Peyer's patch (tissue), 4 donors: Measurements from ENCODE around the gene ANKS6. TPM values are rescaled to one million over a fixed set of nuclear protein-coding genes. Genes with fewer than 3 reads are reported as not detected.

Experiments
- DNase-seq, 3 donors: peaks; one replicate each; pipeline ENCODE4 v3.0.0-alpha.2; 2017 to 2019
- H3K27ac ChIP-seq, 4 donors: fragments of 200-600 bp; sonication (generic); one replicate each; pipeline ENCODE4 v1.5.1; 2016 to 2019
- H3K27me3 ChIP-seq, 2 donors: fragments of 200-600 bp; sonication (generic); one replicate each; pipeline ENCODE4 v1.5.1; 2019
- H3K36me3 ChIP-seq, 3 donors: fragments of 200-600 bp; sonication (generic); one replicate each; pipeline ENCODE4 v1.5.1; 2016 to 2019
- H3K4me1 ChIP-seq, 4 donors: fragments of 200-600 bp; sonication (generic); one replicate each; pipeline ENCODE4 v1.5.1; 2016 to 2019
- H3K4me3 ChIP-seq, 4 donors: fragments of 200-600 bp; sonication (generic); 1 replicate in 3 of 4; 2 replicates in 1 of 4; pipeline ENCODE4 v1.5.1; 2016 to 2019; ENCODE audit warnings: mild to moderate bottlenecking in 1 of 4
- H3K9me3 ChIP-seq, 4 donors: fragments of 200-600 bp; sonication (generic); one replicate each; pipeline ENCODE4 v1.5.1; 2016 to 2019; ENCODE audit warnings: mild to moderate bottlenecking in 1 of 4
- POLR2A ChIP-seq, 2 donors: fragments of 450-650 bp; IDR thresholded peaks; one replicate each; pipeline ENCODE4 v1.5.1; 2017; ENCODE audit warnings: antibody characterized with exemption in 2 of 2, mild to moderate bottlenecking in 2 of 2, moderate library complexity in 2 of 2
- total RNA-seq, 4 donors: library from RNA; depleted of rRNA; stranded (reverse); fragments of >200 nt; gene quantifications; one replicate each; pipeline ENCODE4 v1.1.0, GENCODE V29; 2016
- TF ChIP-seq, protein P1 (sequence below), 6 experiments: fragments of 450-650 bp in 4 of 6; fragments of 200-600 bp in 2 of 6; sonication (generic) in 1 of 6; IDR thresholded peaks; one replicate each; pipeline ENCODE4 v1.5.1; 2017 to 2019; ENCODE audit warnings: antibody characterized with exemption in 6 of 6, mild to moderate bottlenecking in 3 of 6, moderate library complexity in 1 of 6

The ANKS6 gene
- total RNA-seq, 4 donors from 2014 or later: 39.8 to 79.6 (median 54.6) TPM

GRCh38 chr9:98724810-98725530, 71.4 kb downstream of the ANKS6 start:
- no peak for DNase-seq
- TF ChIP-seq, protein P1, sequence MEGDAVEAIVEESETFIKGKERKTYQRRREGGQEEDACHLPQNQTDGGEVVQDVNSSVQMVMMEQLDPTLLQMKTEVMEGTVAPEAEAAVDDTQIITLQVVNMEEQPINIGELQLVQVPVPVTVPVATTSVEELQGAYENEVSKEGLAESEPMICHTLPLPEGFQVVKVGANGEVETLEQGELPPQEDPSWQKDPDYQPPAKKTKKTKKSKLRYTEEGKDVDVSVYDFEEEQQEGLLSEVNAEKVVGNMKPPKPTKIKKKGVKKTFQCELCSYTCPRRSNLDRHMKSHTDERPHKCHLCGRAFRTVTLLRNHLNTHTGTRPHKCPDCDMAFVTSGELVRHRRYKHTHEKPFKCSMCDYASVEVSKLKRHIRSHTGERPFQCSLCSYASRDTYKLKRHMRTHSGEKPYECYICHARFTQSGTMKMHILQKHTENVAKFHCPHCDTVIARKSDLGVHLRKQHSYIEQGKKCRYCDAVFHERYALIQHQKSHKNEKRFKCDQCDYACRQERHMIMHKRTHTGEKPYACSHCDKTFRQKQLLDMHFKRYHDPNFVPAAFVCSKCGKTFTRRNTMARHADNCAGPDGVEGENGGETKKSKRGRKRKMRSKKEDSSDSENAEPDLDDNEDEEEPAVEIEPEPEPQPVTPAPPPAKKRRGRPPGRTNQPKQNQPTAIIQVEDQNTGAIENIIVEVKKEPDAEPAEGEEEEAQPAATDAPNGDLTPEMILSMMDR (IDR thresholded peaks at IDR 0.05): no peak
- no peak for TF ChIP-seq POLR2A (IDR thresholded peaks at IDR 0.05)
- Histone ChIP-seq H3K36me3 (no peaks in the 10 kb centered on the region), H3K4me1 (no peaks in the 10 kb centered on the region), H3K27me3 (no peaks in the 10 kb centered on the region), H3K9me3 (no peaks in the 10 kb centered on the region), H3K4me3 (no peak overlapping the region), H3K27ac (no peak overlapping the region)

GRCh38 chr9:98721643-98722042, 74.7 kb downstream of the ANKS6 start:
- Histone ChIP-seq H3K9me3 (no peaks in the 10 kb centered on the region), H3K4me3 (no peak overlapping the region), H3K36me3 (no peaks in the 10 kb centered on the region), H3K27ac (no peak overlapping the region), H3K4me1 (no peaks in the 10 kb centered on the region), H3K27me3 (no peaks in the 10 kb centered on the region)
- no peak for DNase-seq
- TF ChIP-seq, protein P1 (IDR thresholded peaks at IDR 0.05): no peak
- TF ChIP-seq POLR2A (IDR thresholded peaks at IDR 0.05): no peak

DNA sequence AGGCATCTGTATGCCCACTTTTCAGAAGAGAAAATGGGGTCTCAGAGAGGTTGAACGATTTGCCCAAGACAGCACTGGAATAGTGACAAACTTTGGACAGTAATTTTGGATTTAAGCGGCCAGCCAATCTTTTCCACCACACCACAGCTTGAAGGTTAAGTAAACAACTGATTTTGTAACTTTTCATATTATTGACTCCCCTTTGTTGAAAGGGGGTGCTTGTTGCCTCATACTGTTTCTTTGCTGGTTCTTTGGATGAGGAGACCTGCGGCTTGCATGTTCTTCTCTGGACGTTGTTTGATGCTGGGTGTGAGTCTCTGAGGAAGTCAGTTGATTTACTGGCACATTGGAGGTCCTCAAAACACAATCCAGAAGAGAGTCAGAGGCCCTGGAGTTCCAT, 76.0 kb downstream of the ANKS6 start:
- H3K27me3 ChIP-seq: no peaks in the 10 kb centered on the region
- no peaks in the 10 kb centered on the region for H3K4me1 ChIP-seq
- DNase-seq: no peak
- H3K36me3 ChIP-seq: no peaks in the 10 kb centered on the region
- H3K27ac ChIP-seq: no peak overlapping the region
- H3K9me3 ChIP-seq: no peaks in the 10 kb centered on the region
- TF ChIP-seq POLR2A (IDR thresholded peaks at IDR 0.05): no peak
- TF ChIP-seq, protein P1 (IDR thresholded peaks at IDR 0.05): no peak
- no peak overlapping the region for H3K4me3 ChIP-seq

- Histone ChIP-seq H3K27me3 (no peaks in the 10 kb centered on the region), H3K4me3 (no peak overlapping the region), H3K9me3 (no peaks in the 10 kb centered on the region), H3K36me3 (no peaks in the 10 kb centered on the region), H3K4me1 (no peaks in the 10 kb centered on the region), H3K27ac (no peak overlapping the region)
- TF ChIP-seq, protein P1 (IDR thresholded peaks at IDR 0.05): no peak
- DNase-seq: no peak
These were observed 77.3 kb downstream of the ANKS6 start for GRCh38 chr9:98719055-98719454.

DNA sequence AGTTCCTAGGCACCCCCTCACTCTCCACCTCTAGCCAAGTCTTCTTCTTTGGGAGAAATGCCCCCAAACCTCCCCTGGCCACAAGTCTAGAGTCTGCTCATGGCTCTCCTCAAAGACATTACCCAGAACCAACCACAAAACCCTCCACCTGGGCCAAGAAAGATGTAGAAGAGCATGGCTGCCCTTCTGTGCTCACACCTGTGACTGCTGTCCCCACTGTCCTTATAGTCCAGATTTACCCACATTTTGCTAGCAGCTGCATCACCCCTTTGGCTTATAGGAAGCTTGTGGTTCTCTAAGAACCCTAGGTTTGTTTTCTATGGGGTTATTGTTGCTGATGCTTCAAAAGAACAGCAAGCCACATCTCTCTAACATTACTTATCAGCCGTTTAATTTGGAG, 81.5 kb downstream of the ANKS6 start:
- H3K4me1 ChIP-seq: no peaks in the 10 kb centered on the region

More for the DNA sequence above, 81.5 kb downstream of the ANKS6 start:
- no peak for DNase-seq
- Histone ChIP-seq H3K27ac (no peak overlapping the region), H3K36me3 (no peaks in the 10 kb centered on the region), H3K27me3 (no peaks in the 10 kb centered on the region), H3K4me3 (no peak overlapping the region), H3K9me3 (no peaks in the 10 kb centered on the region)
- TF ChIP-seq, protein P1 (IDR thresholded peaks at IDR 0.05): no peak
- no peak for TF ChIP-seq POLR2A (IDR thresholded peaks at IDR 0.05)
